NT2/D1 (cell line): ENCODE results near the gene SEC31B.

Source experiments
- SUZ12 ChIP-seq: IDR thresholded peaks from 2 replicates; pipeline ENCODE4 v1.6.1; 2011; ENCODE audit not compliant: insufficient read length, insufficient read depth; ENCODE audit errors: extremely low read depth
- YY1 ChIP-seq: IDR thresholded peaks from 2 replicates; pipeline ENCODE4 v1.6.1; 2011; ENCODE audit not compliant: insufficient read length, insufficient read depth
- ZNF274 ChIP-seq: IDR thresholded peaks from 2 replicates; pipeline ENCODE4 v1.6.1; 2011; ENCODE audit warnings: mild to moderate bottlenecking, low read depth, low read length

- TF ChIP-seq YY1 (no peak), ZNF274 (no peak), SUZ12 (no peak)
Observed at GRCh38 chr10:100518761-100519241, 860 bp downstream of the SEC31B start.
